H1 (cell line): Measurements from ENCODE around the gene GDPD5. TPM values are rescaled to one million over a fixed set of nuclear protein-coding genes. Genes with fewer than 3 reads are reported as not detected.

Source experiments
- CTCF ChIA-PET: fragments of 300-600 bp; sonication (Branson Sonifier 250); formaldehyde crosslinking; loops from one replicate; lab custom pipeline; 2021; ENCODE audit not compliant: partially characterized antibody; lab: Charles Lee
- POLR2A ChIA-PET: fragments of 300-600 bp; sonication (Branson Sonifier 250); formaldehyde crosslinking; loops from one replicate; lab custom pipeline; 2021; ENCODE audit warnings: inconsistent platforms; ENCODE audit not compliant: partially characterized antibody; lab: Charles Lee
- DNase-seq, 2 experiments: peaks; one replicate each; pipeline versions ENCODE4 v3.0.0 to v3.0.0-alpha.2; 2010 to 2022; ENCODE audit warnings: low spot score in 2 of 2, low read depth in 1 of 2, mixed read lengths in 1 of 2
- FAIRE-seq: peaks from 2 replicates; lab custom pipeline; 2011; peaks lifted over from hg19 to GRCh38; lab: Jason Lieb, UNC
- H2AFZ ChIP-seq: 2 replicates; pipeline ENCODE4 v1.8.1; 2012; ENCODE audit warnings: low read length, inconsistent platforms
- H2AK5ac ChIP-seq: 2 replicates; pipeline ENCODE4 v1.6.1; 2013; ENCODE audit warnings: low read depth, low read length
- H2BK120ac ChIP-seq: replicated peaks from 2 replicates; pipeline ENCODE3; 2013; ENCODE audit warnings: low read depth, low read length, inconsistent platforms
- H2BK12ac ChIP-seq: 2 replicates; pipeline ENCODE4 v1.6.1; 2013; ENCODE audit warnings: low read depth, low read length
- H2BK15ac ChIP-seq: 2 replicates; pipeline ENCODE4 v1.6.1; 2013; ENCODE audit warnings: low read length
- H2BK20ac ChIP-seq: 2 replicates; pipeline ENCODE4 v1.6.1; 2013; ENCODE audit warnings: low read length
- H2BK5ac ChIP-seq: 2 replicates; pipeline ENCODE4 v1.6.1; 2013; ENCODE audit warnings: low read depth, low read length
- H3K14ac ChIP-seq: 2 replicates; pipeline ENCODE4 v1.6.1; 2013; ENCODE audit warnings: inconsistent platforms; ENCODE audit not compliant: insufficient read length
- H3K18ac ChIP-seq: 2 replicates; pipeline ENCODE4 v1.6.1; 2013; ENCODE audit warnings: low read length; ENCODE audit errors: extremely low read depth
- H3K23ac ChIP-seq: 2 replicates; pipeline ENCODE4 v1.6.1; 2013; ENCODE audit warnings: inconsistent platforms; ENCODE audit not compliant: insufficient read length
- H3K23me2 ChIP-seq: 2 replicates; pipeline ENCODE4 v1.6.1; 2013; ENCODE audit warnings: low read depth, low read length
- H3K27ac ChIP-seq: 2 replicates; pipeline ENCODE4 v1.6.1; 2011; ENCODE audit warnings: low read depth, low read length, inconsistent platforms
- H3K27me3 ChIP-seq, 4 experiments: replicated peaks in 1 of 4; 1 replicate in 1 of 4; 2 replicates in 3 of 4; pipeline versions ENCODE4 v1.6.1 to v1.8.1; 2011 to 2013; ENCODE audit warnings: low read length in 3 of 4, mild to moderate bottlenecking in 3 of 4, inconsistent platforms in 2 of 4, mixed read lengths in 2 of 4, moderate library complexity in 1 of 4; ENCODE audit not compliant: control insufficient read depth in 3 of 4, insufficient read depth in 3 of 4; ENCODE audit errors: extremely low read depth in 1 of 4
- H3K36me3 ChIP-seq, 4 experiments: 2 replicates each; pipeline versions ENCODE4 v1.6.1 to v1.8.1; 2011 to 2013; ENCODE audit warnings: mild to moderate bottlenecking in 4 of 4, low read length in 3 of 4, moderate library complexity in 2 of 4, control low read depth in 1 of 4, inconsistent platforms in 1 of 4; ENCODE audit not compliant: insufficient read depth in 4 of 4, control insufficient read depth in 2 of 4
- H3K4ac ChIP-seq: replicated peaks from 2 replicates; pipeline ENCODE3; 2013; ENCODE audit warnings: low read length, low read depth, mixed read lengths, inconsistent platforms; ENCODE audit not compliant: insufficient read length
- H3K4me1 ChIP-seq, 4 experiments: replicated peaks in 1 of 4; 1 replicate in 1 of 4; 2 replicates in 3 of 4; pipeline versions ENCODE4 v1.6.1 to v1.8.1; 2011 to 2013; ENCODE audit warnings: low read length in 3 of 4, inconsistent platforms in 2 of 4, mixed read lengths in 1 of 4; ENCODE audit not compliant: insufficient read depth in 4 of 4, control insufficient read depth in 3 of 4
- H3K4me2 ChIP-seq, 2 experiments: 2 replicates each; pipeline versions ENCODE4 v1.6.1 to v1.8.1; 2011 to 2013; ENCODE audit warnings: low read depth in 2 of 2, low read length in 2 of 2, control low read depth in 1 of 2, inconsistent platforms in 1 of 2, mild to moderate bottlenecking in 1 of 2; ENCODE audit not compliant: insufficient read depth in 1 of 2
- H3K4me3 ChIP-seq, 4 experiments: fragments of 200-600, 300-600 bp in 1 of 4; sonication (generic), shearing (Covaris generic), sonication (Bioruptor Twin) in 1 of 4; 2 replicates each; pipeline versions ENCODE4 v1.5.1 to v1.8.1; 2011 to 2016; ENCODE audit warnings: low read length in 4 of 4, low read depth in 3 of 4, control low read depth in 2 of 4, inconsistent platforms in 2 of 4, mild to moderate bottlenecking in 2 of 4, mixed read lengths in 1 of 4, moderate library complexity in 1 of 4; ENCODE audit not compliant: insufficient read depth in 2 of 4; ENCODE audit errors: extremely low read depth in 1 of 4
- H3K56ac ChIP-seq: replicated peaks from 2 replicates; pipeline ENCODE3; 2013; ENCODE audit warnings: low read depth, mild to moderate bottlenecking, mixed read lengths, low read length, inconsistent platforms; ENCODE audit not compliant: insufficient read length
- H3K79me1 ChIP-seq: 2 replicates; pipeline ENCODE4 v1.6.1; 2013; ENCODE audit warnings: low read depth, low read length, control low read depth
- H3K79me2 ChIP-seq, 2 experiments: 2 replicates each; pipeline versions ENCODE4 v1.6.1 to v1.8.1; 2012 to 2013; ENCODE audit warnings: low read length in 2 of 2, mild to moderate bottlenecking in 2 of 2, inconsistent platforms in 1 of 2; ENCODE audit not compliant: insufficient read depth in 2 of 2, control insufficient read depth in 1 of 2
- H3K9ac ChIP-seq, 4 experiments: replicated peaks in 1 of 4; 1 replicate in 1 of 4; 2 replicates in 3 of 4; pipeline versions ENCODE4 v1.6.1 to v1.8.1; 2011 to 2013; ENCODE audit warnings: low read depth in 3 of 4, low read length in 3 of 4, control low read depth in 2 of 4, mild to moderate bottlenecking in 2 of 4, moderate library complexity in 2 of 4, inconsistent platforms in 1 of 4; ENCODE audit errors: extremely low read depth in 1 of 4
- H3K9me3 ChIP-seq, 2 experiments: 2 replicates each; pipeline versions ENCODE4 v1.6.1 to v1.8.1; 2012 to 2013; ENCODE audit warnings: mild to moderate bottlenecking in 2 of 2, moderate library complexity in 2 of 2, control low read depth in 1 of 2, inconsistent platforms in 1 of 2, low read depth in 1 of 2, low read length in 1 of 2, mixed read lengths in 1 of 2; ENCODE audit not compliant: insufficient read depth in 2 of 2
- H4K20me1 ChIP-seq, 2 experiments: replicated peaks in 1 of 2; 2 replicates each; pipeline versions ENCODE3 to v1.8.1; 2011 to 2013; ENCODE audit warnings: inconsistent platforms in 2 of 2, low read length in 2 of 2, mild to moderate bottlenecking in 1 of 2; ENCODE audit not compliant: insufficient read depth in 2 of 2, control insufficient read depth in 1 of 2
- H4K5ac ChIP-seq: 2 replicates; pipeline ENCODE4 v1.6.1; 2013; ENCODE audit warnings: low read length, low read depth, mixed read lengths, inconsistent platforms; ENCODE audit not compliant: insufficient read length
- H4K8ac ChIP-seq: 2 replicates; pipeline ENCODE4 v1.8.0; 2013; ENCODE audit warnings: mild to moderate bottlenecking, moderate library complexity, low read length, inconsistent platforms; ENCODE audit not compliant: insufficient read depth; ENCODE audit errors: extremely low read depth
- H4K91ac ChIP-seq: replicated peaks from 2 replicates; pipeline ENCODE3; 2013; ENCODE audit warnings: low read length, mixed read lengths, inconsistent platforms; ENCODE audit not compliant: insufficient read length
- CREB1 ChIP-seq: IDR thresholded peaks from 2 replicates; pipeline ENCODE4 v1.6.1; 2012; ENCODE audit warnings: inconsistent platforms
- KDM5A ChIP-seq: fragments of 200-600 bp; IDR thresholded peaks from 2 replicates; pipeline ENCODE4 v1.7.1; 2012; ENCODE audit warnings: mild to moderate bottlenecking, low read length, inconsistent platforms, mixed read lengths
- POLR2AphosphoS5 ChIP-seq: IDR thresholded peaks from 2 replicates; pipeline ENCODE4 v1.6.1; 2011; ENCODE audit warnings: low read depth, low read length
- RXRA ChIP-seq: IDR thresholded peaks from 2 replicates; pipeline ENCODE4 v1.6.1; 2011; ENCODE audit warnings: low read depth, mild to moderate bottlenecking, low read length, moderate library complexity; ENCODE audit not compliant: insufficient read depth
- SP4 ChIP-seq: IDR thresholded peaks from 2 replicates; pipeline ENCODE4 v1.6.1; 2012; ENCODE audit warnings: low read length, inconsistent platforms
- WGBS, 2 experiments: shearing (Covaris generic) in 1 of 2; methylation state at CpG; one replicate each; pipeline versions ENCODE4 v1.1.6 to v1.1.7; 2013 to 2015; ENCODE audit warnings: low lambda C conversion rate in 2 of 2, mixed read lengths in 2 of 2, inconsistent platforms in 1 of 2, low coverage in 1 of 2, missing lambda C conversion rate in 1 of 2; ENCODE audit not compliant: insufficient replicate concordance in 2 of 2, insufficient coverage in 1 of 2, insufficient read length in 1 of 2; ENCODE audit errors: extremely low coverage in 1 of 2, missing lambda C conversion rate in 1 of 2; 5-methylcytosine and 5-hydroxymethylcytosine counted together
- polyA plus RNA-seq, 7 experiments: library from polyadenylated mRNA; depleted of rRNA in 3 of 7; stranded (reverse) in 5 of 7; unstranded in 2 of 7; fragments of >200 nt in 5 of 7; fragments of 200-250 nt in 2 of 7; gene quantifications; 1 replicate in 5 of 7; 2 replicates in 1 of 7; 4 replicates in 1 of 7; pipeline versions ENCODE4 v1.2.1 to v1.2.3, GENCODE V29; 2011 to 2013; ENCODE audit warnings: missing spikeins in 2 of 7, mixed read lengths in 2 of 7
- total RNA-seq: library from RNA; stranded (reverse); fragmentation: NEBNext Ultra II Directional; extraction: Animal tissue kit (Norgen Biotek cat#: 25700); gene quantifications from 2 replicates; pipeline ENCODE4 v1.2.1, GENCODE V29; 2021

Gene GDPD5
- total and polyA plus RNA-seq, 2 of the 8 experiments (the other 6 are each of a cell fraction or from before 2014, with no cell fraction given), result 7.8 to 8.6 TPM

DNA sequence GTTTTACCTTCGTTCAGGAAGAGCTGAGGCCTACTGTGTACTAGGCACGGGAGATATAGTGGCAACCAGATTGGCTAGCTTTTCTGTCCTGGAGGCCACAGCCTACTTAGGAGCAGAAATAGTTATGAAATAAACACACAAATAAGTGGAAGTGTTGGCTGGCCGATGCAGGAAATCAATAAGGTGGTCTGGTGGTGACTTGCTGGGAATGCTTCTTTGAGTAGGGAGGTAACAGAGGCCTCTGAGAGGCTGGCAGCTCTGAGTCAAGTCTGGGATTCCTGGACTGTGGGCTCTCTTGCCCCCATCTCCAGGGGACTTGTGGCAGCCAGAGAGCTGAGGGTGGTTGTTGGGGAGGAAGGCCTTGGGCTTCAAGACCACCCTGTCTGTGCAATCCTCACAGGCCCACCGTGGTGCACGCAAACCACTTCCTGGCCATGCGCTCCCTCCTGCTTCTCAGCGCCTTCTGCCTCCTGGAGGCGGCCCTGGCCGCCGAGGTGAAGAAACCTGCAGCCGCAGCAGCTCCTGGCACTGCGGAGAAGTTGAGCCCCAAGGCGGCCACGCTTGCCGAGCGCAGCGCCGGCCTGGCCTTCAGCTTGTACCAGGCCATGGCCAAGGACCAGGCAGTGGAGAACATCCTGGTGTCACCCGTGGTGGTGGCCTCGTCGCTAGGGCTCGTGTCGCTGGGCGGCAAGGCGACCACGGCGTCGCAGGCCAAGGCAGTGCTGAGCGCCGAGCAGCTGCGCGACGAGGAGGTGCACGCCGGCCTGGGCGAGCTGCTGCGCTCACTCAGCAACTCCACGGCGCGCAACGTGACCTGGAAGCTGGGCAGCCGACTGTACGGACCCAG is 40.4 kb upstream of the GDPD5 start:
- Histone ChIP-seq H3K23ac (no peak overlapping the region), H3K4me1 (peaks cover 7 to 38% (median 23%) of the 10 kb centered on the region in 4 experiments), H3K4me3 (0 out of 8 replicates have a peak overlapping the region, but pooled peaks of 1 of the 4 experiments have one; percentile 93), H4K5ac (peak overlapping the region; percentile 1), H4K20me1 (peaks cover 10 to 24% of the 10 kb centered on the region in 2 experiments), H3K4me2 (peak overlapping the region; percentile 82 to 95; a peak in 1 of 4 replicates), H3K79me2 (peaks cover 11 to 68% of the 10 kb centered on the region in 2 experiments), H3K36me3 (peaks cover 32 to 51% (median 47%) of the 10 kb centered on the region in 4 experiments), H2BK120ac (peak overlapping the region; percentile 62), H3K4ac (no peak overlapping the region), H2AK5ac (peak overlapping the region; percentile 69; the same call in 1 of the 2 replicates), H3K79me1 (peaks cover 12% of the 10 kb centered on the region), H2BK5ac (peak overlapping the region; percentile 87), H3K9ac (peak overlapping the region in 2 of 4 experiments; percentile 8 to 22; a peak in 2 of 7 replicates), H3K27me3 (no peaks in the 10 kb centered on the region), H2BK12ac (peak overlapping the region; percentile 81; the same call in 1 of the 2 replicates), H4K8ac (peak overlapping the region; percentile 87), H4K91ac (no peak overlapping the region), H3K14ac (no peak overlapping the region), H3K56ac (no peak overlapping the region), H2BK15ac (no peak overlapping the region; the same call in 1 of the 2 replicates), H3K27ac (peak overlapping the region; percentile 43), H3K23me2 (peaks cover 12% of the 10 kb centered on the region), H2BK20ac (no peak overlapping the region), H3K18ac (no peak overlapping the region), H3K9me3 (no peaks in the 10 kb centered on the region), H2AFZ (no peak overlapping the region)
- FAIRE-seq, result no peak
- CTCF ChIA-PET, result interaction anchor here (0.8 to 17.4 kb wide), 15 partner anchors 5 to 178 kb away, joined by 3 to 344 read pairs (median 5); partner anchors contain the start of gene SERPINH1
- DNase-seq, result no peak
- 94% methylated on average over 40 of the region's 43 CpGs; no CpG with 5 or more reads in 1 of the 2 experiments for WGBS, 2 experiments
- POLR2A ChIA-PET, result interaction anchor here (1.1 to 35.1 kb wide), 12 partner anchors 3 to 292 kb away, joined by 3 to 1120 read pairs (median 4); partner anchors contain the start of gene SERPINH1
- no peak for TF ChIP-seq SP4
- no peak for TF ChIP-seq CREB1
- TF ChIP-seq KDM5A, result no peak
- TF ChIP-seq RXRA, result no peak
- TF ChIP-seq POLR2AphosphoS5, result 0 out of 2 replicates have a peak, but pooled peaks have one; percentile 15
